ENCODE results near the gene OR2W1.

DNA sequence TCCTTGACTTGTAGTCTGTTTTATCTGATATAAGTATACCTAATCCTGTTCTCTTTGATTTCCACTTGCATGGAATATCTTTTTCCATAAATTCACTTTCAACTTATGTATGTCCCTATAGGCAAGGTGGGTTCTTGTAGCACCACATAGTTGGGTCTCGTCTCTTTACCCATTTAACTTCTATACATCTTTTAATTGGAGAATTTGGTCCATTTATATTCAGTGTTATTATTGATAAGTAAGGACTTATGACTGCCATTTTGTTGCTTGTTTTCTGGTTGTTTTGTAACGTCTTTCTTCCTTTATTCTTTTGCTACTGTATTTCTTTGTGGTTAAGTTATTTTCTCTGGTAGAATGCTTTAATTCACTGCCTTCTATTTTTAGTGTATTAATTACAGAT is 25.3 kb downstream of the OR2W1 start:
- TF ChIP-seq POLR2A (IDR thresholded peaks at IDR 0.05; ENCODE audit: low read depth, low read length) (no peak), TAF1 (IDR thresholded peaks at IDR 0.05; ENCODE audit: low read depth, low read length) (no peak), POLR2AphosphoS5 (IDR thresholded peaks at IDR 0.05; ENCODE audit: low read depth, low read length) (no peak), SPI1 (IDR thresholded peaks at IDR 0.05; ENCODE audit: low read depth, low read length) (no peak)
